GM23338 (cell line): ENCODE data around the gene CX3CR1. TPM values are rescaled to one million over a fixed set of nuclear protein-coding genes. Genes with fewer than 3 reads are reported as not detected.

Source experiments
- ATAC-seq: fragments of 200-7000 bp; cut with Tn5 transposase; 3 replicates; pipeline ENCODE4 v1.9.1; 2020
- DNase-seq: peaks from one replicate; pipeline ENCODE4 v3.0.0-alpha.2; 2015; ENCODE audit warnings: low spot score
- H2AFZ ChIP-seq: fragments of 200-600 bp; sonication (generic); 2 replicates; pipeline ENCODE4 v1.8.0; 2016; ENCODE audit warnings: antibody characterized with exemption, mild to moderate bottlenecking, moderate library complexity
- H3F3A ChIP-seq: fragments of 200-600 bp; sonication (generic); replicated peaks from 2 replicates; pipeline ENCODE4 v1.8.0; 2017; ENCODE audit warnings: antibody characterized with exemption, mixed run types, low read depth
- H3K27ac ChIP-seq: fragments of 200-600 bp; sonication (generic); 2 replicates; pipeline ENCODE4 v1.6.1; 2016; ENCODE audit warnings: low read depth
- H3K27me3 ChIP-seq: fragments of 200-600 bp; sonication (generic); 2 replicates; pipeline ENCODE4 v1.8.0; 2016; ENCODE audit warnings: mild to moderate bottlenecking, mixed run types, moderate library complexity; ENCODE audit not compliant: insufficient read depth
- H3K36me3 ChIP-seq: fragments of 200-600 bp; sonication (generic); 2 replicates; pipeline ENCODE4 v1.8.0; 2016; ENCODE audit warnings: mild to moderate bottlenecking; ENCODE audit not compliant: insufficient read depth
- H3K4me1 ChIP-seq: fragments of 200-600 bp; sonication (generic); 2 replicates; pipeline ENCODE4 v1.8.0; 2016; ENCODE audit warnings: mild to moderate bottlenecking, moderate library complexity; ENCODE audit not compliant: insufficient read depth
- H3K4me2 ChIP-seq: fragments of 200-600 bp; sonication (generic); 2 replicates; pipeline ENCODE4 v1.7.1; 2017; ENCODE audit warnings: mixed run types
- H3K4me3 ChIP-seq: fragments of 200-600 bp; sonication (generic); 2 replicates; pipeline ENCODE4 v1.6.1; 2016; ENCODE audit warnings: mixed run types
- H3K79me2 ChIP-seq: fragments of 200-600 bp; sonication (generic); replicated peaks from 2 replicates; pipeline ENCODE4 v1.8.0; 2017; ENCODE audit warnings: mild to moderate bottlenecking; ENCODE audit not compliant: insufficient read depth
- H3K9me2 ChIP-seq: fragments of 200-600 bp; sonication (generic); 2 replicates; pipeline ENCODE4 v1.8.0; 2017; ENCODE audit not compliant: insufficient read depth
- H4K20me1 ChIP-seq: fragments of 200-600 bp; sonication (generic); replicated peaks from 2 replicates; pipeline ENCODE4 v1.8.0; 2017; ENCODE audit warnings: mild to moderate bottlenecking; ENCODE audit not compliant: insufficient read depth
- H3K27ac Mint-ChIP-seq: 2 replicates; pipeline ENCODE4 v1.8.0; 2020; ENCODE audit warnings: inconsistent platforms, mild to moderate bottlenecking, moderate library complexity, mixed read lengths
- H3K27me3 Mint-ChIP-seq: 3 replicates; pipeline ENCODE4 v1.8.0; 2022; ENCODE audit warnings: low read depth, mild to moderate bottlenecking, moderate library complexity, mixed read lengths, inconsistent platforms; ENCODE audit not compliant: insufficient read depth, poor library complexity
- H3K36me3 Mint-ChIP-seq: 3 replicates; pipeline ENCODE4 v1.8.0; 2021; ENCODE audit warnings: low read depth, mild to moderate bottlenecking, inconsistent platforms, moderate library complexity, mixed read lengths
- H3K4me1 Mint-ChIP-seq: 3 replicates; pipeline ENCODE4 v1.8.0; 2020; ENCODE audit warnings: mild to moderate bottlenecking, inconsistent platforms, mixed read lengths
- H3K4me3 Mint-ChIP-seq: 3 replicates; pipeline ENCODE4 v1.8.0; 2021; ENCODE audit warnings: moderate library complexity, mild to moderate bottlenecking, inconsistent platforms, mixed read lengths
- H3K9me3 Mint-ChIP-seq: 3 replicates; pipeline ENCODE4 v1.8.0; 2020; ENCODE audit warnings: moderate library complexity, mild to moderate bottlenecking, inconsistent platforms, mixed read lengths
- ETS1 ChIP-seq: IDR thresholded peaks from 2 replicates; pipeline ENCODE4 v1.6.1; 2016; ENCODE audit warnings: antibody characterized with exemption
- NANOG ChIP-seq: IDR thresholded peaks from 2 replicates; pipeline ENCODE4 v1.6.1; 2016; ENCODE audit warnings: antibody characterized with exemption, borderline replicate concordance
- STAT1 ChIP-seq: IDR thresholded peaks from one replicate; pipeline ENCODE4 v1.6.1; 2016; ENCODE audit warnings: antibody characterized with exemption; ENCODE audit not compliant: unreplicated experiment
- ZNF114 ChIP-seq: fragments of 250-450 bp; sonication (Bioruptor Pico); IDR thresholded peaks from 2 replicates; pipeline ENCODE4 v1.5.0; 2020; ENCODE audit warnings: mild to moderate bottlenecking, moderate library complexity
- ZNF331 ChIP-seq: fragments of 250-450 bp; sonication (Bioruptor Pico); IDR thresholded peaks from 2 replicates; pipeline ENCODE4 v1.5.0; 2020; ENCODE audit warnings: low read depth, mild to moderate bottlenecking, moderate library complexity
- ZNF462 ChIP-seq: fragments of 250-450 bp; sonication (Bioruptor Pico); IDR thresholded peaks from 2 replicates; pipeline ENCODE4 v1.5.0; 2020; ENCODE audit warnings: mild to moderate bottlenecking, moderate library complexity
- polyA plus RNA-seq: library from polyadenylated mRNA; unstranded; fragments of >200 nt; fragmentation: Nextera tagmentation; extraction: Ambion mirVana; gene quantifications from 2 replicates; pipeline ENCODE4 v1.2.1, GENCODE V29; 2016
- total RNA-seq: library from RNA; depleted of rRNA; stranded (reverse); fragments of >200 nt; shearing (Covaris generic); gene quantifications from 2 replicates; pipeline ENCODE4 v1.2.3, GENCODE V29; 2014

CX3CR1 gene
- total and polyA plus RNA-seq, 2 experiments from 2014 or later: 0.24 to 0.42 TPM

GRCh38 chr3:39290255-39290654 is 10.4 kb upstream of the CX3CR1 start:
- no peak overlapping the region for H3K27ac ChIP-seq
- ATAC-seq: no peak
- DNase-seq: no peak
- no peak overlapping the region for H3K4me2 ChIP-seq
- no peak for TF ChIP-seq ZNF462 (CRISPR knock-in tag)
- TF ChIP-seq NANOG: no peak
- no peaks in the 10 kb centered on the region for H4K20me1 ChIP-seq
- H3K79me2 ChIP-seq: no peaks in the 10 kb centered on the region
- Mint-ChIP-seq H3K36me3 (no peaks in the 10 kb centered on the region), H3K27me3 (peaks cover 5% of the 10 kb centered on the region), H3K27ac (no peak overlapping the region), H3K9me3 (no peaks in the 10 kb centered on the region), H3K4me3 (no peak overlapping the region), H3K4me1 (peaks cover 4% of the 10 kb centered on the region)
- no peaks in the 10 kb centered on the region for H3K4me1 ChIP-seq
- no peak overlapping the region for H2AFZ ChIP-seq
- H3K36me3 ChIP-seq: no peaks in the 10 kb centered on the region
- H3K4me3 ChIP-seq: no peak overlapping the region
- H3K9me2 ChIP-seq: no peaks in the 10 kb centered on the region
- no peaks in the 10 kb centered on the region for H3K27me3 ChIP-seq
- H3F3A ChIP-seq: no peaks in the 10 kb centered on the region

GRCh38 chr3:39289107-39289506 is 9.3 kb upstream of the CX3CR1 start:
- H3K4me1 Mint-ChIP-seq: peaks cover 6% of the 10 kb centered on the region
- DNase-seq: no peak
- Histone ChIP-seq H3K27ac (no peak overlapping the region), H3K79me2 (no peaks in the 10 kb centered on the region), H3K4me2 (no peak overlapping the region), H3K36me3 (no peaks in the 10 kb centered on the region), H3K9me2 (no peaks in the 10 kb centered on the region), H3F3A (no peaks in the 10 kb centered on the region), H2AFZ (no peak overlapping the region), H3K4me3 (no peak overlapping the region), H4K20me1 (no peaks in the 10 kb centered on the region), H3K27me3 (no peaks in the 10 kb centered on the region), H3K4me1 (no peaks in the 10 kb centered on the region)
- no peaks in the 10 kb centered on the region for H3K36me3 Mint-ChIP-seq
- H3K27me3 Mint-ChIP-seq: peaks cover 5% of the 10 kb centered on the region
- H3K4me3 Mint-ChIP-seq: no peak overlapping the region
- H3K9me3 Mint-ChIP-seq: no peaks in the 10 kb centered on the region
- no peak overlapping the region for H3K27ac Mint-ChIP-seq
- no peak for ATAC-seq
- no peak for TF ChIP-seq ZNF114
- no peak for TF ChIP-seq ETS1
- TF ChIP-seq ZNF462 (CRISPR knock-in tag): no peak
- TF ChIP-seq NANOG: no peak
- no peak for TF ChIP-seq STAT1
- TF ChIP-seq ZNF331 (CRISPR knock-in tag): no peak
